ENCODE data around the gene ITSN1. TPM values are rescaled to one million over a fixed set of nuclear protein-coding genes. Genes with fewer than 3 reads are reported as not detected.
"Not testable (repeated sequence)": the region's sequence is repeated elsewhere in the genome, so short reads cannot be mapped to it uniquely, and the experiment has no call there.

The ITSN1 gene
- total RNA-seq, 1 donor from 2014 or later, result 9.8 TPM

DNA sequence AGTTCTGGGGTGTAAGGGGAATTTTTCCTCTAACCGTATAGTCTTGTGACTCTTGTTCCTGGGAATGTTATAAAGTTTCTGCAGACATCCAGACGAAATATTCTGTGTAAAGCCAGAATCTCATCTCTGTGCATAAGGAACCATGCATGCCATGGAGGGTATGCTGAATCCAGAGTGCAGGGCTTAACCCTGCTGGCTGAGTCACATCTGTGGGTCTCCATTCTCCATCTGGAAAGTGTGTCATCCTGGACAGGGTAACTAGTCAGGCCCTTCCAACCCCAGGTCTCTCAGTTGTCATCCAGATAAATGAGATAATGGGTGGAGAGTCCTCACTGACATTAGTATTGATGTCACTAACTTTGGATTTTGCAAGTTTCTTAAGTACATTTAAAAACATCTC, 224.5 kb downstream of the ITSN1 start:
- no peak for ATAC-seq

DNA sequence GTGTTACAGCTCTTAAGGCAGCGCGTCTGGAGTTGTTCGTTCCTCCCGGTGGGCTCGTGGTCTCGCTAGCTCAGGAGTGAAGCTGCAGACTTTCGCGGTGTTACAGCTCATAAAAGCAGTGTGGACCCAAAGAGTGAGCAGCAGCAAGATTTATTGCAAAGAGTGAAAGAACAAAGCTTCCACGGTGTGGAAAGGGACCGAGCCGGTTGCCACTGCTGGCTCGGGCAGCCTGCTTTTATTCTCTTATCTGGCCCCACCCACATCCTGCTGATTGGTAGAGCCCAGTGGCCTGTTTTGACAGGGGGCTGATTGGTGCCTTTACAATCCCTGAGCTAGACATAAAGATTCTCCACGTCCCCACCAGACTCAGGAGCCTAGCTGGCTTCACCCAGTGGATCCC, 225.6 kb downstream of the ITSN1 start:
- ATAC-seq, result not testable (repeated sequence)

DNA sequence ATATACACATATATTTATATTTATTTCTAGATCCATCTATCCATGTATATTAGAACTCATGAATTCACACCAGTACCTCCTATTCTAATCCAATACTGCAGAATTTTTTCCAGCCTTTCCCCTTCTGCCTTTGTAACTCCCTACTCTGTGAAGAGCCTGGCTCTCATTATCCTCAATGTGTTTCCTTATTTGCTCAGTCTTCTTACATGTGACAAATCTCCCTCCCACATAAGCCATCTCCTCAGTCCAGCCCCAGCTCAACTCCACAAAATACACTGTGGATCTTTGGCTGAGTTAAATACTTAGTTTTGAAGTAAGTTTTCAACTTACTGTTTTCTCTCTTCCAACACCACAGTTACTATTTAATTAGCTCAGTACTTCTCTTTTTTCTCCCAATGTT, 227.6 kb downstream of the ITSN1 start:
- no peak for ATAC-seq

DNA sequence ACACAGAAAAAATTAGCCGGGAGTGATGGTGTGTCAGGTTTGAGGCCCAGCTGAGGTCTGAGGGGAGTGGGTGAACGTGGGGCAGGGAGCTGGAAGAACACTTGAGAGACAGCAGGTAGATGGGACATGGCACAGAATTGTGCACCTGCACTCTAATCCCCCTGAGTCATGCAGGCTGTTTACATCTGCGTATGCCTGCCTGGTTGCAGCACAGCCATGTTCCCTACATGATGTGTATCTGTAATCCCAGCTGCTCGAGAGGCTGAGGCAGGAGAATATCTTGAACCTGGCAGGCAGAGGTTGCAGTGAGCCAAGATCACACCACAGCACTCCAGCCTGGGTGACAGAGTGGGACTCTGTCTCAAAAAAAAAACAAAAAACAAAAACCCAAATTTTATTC, 228.5 kb downstream of the ITSN1 start:
- peak; percentile 45 for ATAC-seq

DNA sequence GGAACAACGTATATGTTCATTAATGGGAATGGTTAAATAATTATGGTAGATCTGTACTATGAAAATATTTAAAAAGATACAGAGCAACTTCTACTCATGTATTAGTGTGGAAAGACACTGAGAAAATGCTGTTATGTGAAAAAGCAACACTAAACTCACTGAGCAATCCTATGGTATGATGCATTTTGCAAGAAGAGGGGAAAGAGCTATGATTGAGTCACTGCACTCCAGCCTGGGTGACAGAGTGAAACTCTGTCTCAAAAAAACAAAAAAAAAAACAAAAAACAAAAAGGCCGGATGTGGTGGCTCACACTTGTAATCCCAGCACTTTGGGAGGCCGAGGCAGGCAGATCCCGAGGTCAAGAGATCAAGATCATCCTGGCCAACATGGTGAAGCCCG, 228.9 kb downstream of the ITSN1 start:
- ATAC-seq, result no peak

DNA sequence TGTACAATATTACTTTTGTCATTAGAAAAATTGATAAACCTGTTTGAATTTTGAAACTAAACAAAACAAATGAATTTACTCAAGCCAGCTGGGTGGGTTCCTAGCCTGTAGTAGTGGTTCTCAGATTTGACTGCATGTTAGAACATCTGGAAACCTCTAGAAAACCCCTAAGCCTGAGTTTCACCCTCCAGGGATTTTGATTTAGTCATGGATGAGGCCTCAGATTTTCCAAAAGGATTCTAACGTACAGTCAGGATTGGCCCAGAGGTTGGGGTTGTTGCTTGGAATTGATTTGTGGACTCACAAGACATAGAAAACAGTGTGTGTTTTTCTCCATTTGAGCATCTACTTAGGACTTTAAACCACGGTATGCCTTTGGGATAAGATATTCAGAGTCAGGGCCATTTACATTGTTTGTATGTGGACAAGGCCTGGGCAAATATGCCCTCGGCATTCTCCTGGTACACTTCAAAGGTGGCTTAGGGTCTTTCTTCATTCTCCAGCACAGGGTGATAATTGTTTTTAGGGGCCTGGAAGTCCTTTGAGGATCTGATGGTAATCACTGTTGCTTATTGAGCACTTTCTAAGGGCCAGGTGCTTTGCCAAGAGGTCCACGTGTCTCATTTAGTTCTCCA, 230.7 kb downstream of the ITSN1 start:
- ATAC-seq, result no peak

DNA sequence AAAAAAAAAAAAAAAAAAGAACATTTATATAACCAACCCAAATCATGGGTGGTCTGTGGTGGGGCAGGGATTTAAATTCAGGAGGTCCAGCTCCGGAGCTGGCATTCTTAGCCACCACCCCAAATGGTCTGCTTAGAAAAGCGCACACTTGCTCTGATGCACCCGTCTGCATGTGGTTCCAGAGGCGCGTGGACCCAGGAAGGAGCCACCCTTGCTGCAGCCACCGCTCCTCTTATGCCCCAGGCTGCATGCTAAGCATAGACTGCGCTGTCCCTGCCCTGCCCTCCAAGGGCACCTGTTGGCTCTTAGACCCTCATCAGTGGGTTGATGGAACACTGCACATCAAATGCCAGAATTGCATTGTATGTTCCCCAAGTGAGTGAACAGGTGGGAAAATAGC, 231.9 kb downstream of the ITSN1 start:
- no peak for ATAC-seq

DNA sequence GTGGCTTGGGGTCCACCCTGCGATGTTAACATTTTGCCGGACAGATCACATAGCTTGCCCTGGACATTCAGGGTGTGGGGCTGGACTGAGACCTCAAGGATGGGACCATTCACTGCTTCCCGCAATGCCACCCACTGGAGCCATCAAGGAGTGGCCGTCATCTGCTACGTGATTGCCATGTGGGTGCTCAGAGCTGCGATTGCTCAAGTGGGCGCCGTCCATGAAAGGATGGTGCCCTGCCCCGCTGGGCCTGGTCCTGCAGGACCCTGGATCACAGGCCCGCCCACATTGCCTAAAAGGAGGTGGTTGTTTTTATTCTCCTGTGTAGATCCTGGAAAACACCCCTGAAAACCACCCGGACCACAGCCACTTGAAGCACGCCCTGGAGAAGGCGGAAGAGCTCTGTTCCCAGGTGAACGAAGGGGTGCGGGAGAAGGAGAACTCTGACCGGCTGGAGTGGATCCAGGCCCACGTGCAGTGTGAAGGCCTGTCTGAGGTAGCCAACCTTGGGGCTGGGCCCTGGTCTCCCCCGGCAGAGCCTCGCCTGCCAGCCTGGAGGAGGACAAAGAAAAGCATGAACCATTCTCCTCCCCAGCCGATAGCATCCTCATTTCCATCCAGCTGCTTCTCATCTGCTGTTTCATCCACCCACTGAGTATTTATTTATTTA, 232.9 kb downstream of the ITSN1 start:
- no peak for ATAC-seq

DNA sequence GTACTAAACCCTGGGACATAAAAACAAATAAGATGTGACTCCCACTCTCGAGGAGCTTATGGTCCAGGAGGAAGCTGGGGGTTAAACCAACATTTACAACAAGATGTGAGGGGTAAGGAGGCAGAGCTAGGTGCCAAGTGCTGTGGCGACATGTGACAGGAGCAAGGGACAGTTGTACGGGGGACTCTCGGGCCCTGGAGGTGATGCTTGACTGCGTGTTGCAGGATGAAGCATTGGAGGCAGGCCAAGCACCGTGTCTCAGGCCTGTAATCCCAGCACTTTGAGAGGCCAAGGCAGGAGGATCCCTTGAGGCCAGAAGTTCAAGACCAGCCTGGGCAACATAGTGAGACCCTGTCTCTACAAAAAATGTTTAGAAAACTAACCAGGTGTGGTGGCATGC, 236.5 kb downstream of the ITSN1 start:
- no peak for ATAC-seq

DNA sequence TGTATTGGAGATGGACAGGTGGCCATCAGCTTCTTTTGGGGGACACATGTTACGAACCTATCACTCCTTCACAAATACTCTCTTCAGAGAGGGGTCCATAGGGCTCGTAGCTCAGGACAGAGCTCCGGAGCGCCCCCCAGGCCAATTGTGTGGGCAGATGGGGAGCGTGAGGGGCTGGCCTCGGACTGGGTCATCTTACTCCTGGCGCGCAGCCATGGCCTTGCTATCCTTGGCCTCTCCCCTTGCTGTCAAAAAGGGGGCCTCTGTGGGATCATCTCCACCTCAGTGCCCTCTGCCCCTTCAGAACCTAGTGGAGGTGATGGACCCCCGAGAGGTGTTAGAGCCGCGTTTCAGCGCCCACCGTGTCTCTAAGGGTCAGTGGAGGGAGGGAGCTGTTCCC, 238.3 kb downstream of the ITSN1 start:
- ATAC-seq, result no peak

DNA sequence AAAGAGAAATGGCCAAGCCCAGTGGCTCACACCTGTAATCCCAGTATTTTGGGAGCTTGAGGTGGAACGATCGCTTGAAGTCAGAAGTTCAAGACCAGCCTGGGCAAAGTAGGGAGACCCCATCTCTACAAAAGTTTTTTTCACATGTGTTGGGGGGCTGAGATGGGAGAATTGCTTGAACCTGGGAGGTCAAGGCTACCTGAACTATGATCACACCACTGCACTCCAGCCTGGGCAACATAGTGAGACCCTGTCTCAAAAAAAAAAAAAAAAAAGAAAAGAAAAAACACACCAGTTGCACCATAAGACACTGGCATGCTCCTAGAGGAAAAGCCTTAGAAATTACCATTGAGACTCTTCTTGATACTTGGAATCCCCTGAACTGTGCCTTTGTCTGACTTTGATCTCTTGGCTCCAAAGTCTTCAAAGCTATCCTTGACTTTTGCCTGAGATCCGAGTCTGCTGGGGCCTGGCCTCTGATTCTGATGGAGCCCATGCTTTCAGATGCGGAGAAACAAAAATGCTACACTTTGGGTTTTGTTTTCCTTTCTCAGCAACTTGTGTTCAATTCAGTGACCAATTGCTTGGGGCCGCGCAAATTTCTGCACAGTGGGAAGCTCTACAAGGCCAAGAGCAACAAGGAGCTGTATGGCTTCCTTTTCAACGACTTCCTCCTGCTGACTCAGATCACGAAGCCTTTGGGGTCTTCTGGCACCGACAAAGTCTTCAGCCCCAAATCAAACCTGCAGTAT, 239.6 kb downstream of the ITSN1 start:
- ATAC-seq, result no peak

DNA sequence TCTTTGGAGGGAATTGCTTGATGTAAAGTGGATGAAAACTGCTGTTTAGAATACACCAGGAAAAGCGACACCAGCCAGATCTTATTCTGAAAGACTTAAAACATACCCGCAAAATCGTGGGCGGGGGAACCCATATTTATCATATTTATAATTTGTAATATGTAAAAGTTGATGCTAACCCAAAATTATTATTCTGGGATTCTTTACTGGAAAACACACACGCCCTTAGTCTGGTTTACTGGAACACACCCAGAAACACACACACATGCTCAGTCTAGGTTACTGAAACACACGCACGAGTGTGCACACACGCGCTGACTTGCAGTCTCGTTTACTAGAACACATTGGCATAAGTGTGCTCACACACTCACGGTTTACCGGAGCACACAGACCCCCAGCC, 240.8 kb downstream of the ITSN1 start:
- peak; percentile 6 for ATAC-seq

DNA sequence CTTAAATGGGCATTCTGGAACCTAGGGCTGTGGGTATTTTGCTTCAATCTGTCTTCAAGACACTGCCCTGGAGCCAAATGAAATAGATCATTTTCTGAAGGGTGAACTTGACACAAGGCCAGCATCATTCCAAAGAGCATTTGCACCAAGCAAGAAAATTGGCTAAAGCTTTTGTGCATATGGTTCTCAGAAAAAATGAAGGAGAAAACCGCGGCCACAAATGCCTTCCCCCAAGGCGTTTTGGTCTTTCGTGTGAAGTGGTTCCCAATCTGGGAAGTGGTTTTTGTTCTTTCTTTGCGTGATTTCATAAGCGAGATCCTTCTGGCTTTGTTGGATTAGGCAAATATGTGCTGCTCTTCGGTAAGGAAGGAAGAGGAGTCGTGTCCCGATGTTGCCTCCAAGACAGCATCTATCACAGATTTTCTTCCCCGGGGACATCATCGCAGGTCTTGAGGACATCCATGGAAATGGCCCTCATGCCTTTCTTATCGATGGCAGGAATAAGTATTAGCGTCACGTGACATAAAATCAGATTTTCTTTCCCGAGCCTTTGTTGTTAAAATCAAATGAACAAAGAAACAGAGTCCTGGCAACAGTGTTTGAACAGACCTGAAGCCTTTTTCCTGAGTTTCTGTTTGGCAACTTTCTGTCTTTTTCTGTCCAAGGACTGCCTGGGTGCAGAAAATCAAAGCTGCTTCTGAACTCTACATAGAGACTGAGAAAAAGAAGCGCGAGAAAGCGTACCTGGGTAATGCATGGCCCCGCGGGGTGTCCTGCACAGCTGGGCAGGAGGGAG, 242.3 kb downstream of the ITSN1 start:
- no peak for ATAC-seq

DNA sequence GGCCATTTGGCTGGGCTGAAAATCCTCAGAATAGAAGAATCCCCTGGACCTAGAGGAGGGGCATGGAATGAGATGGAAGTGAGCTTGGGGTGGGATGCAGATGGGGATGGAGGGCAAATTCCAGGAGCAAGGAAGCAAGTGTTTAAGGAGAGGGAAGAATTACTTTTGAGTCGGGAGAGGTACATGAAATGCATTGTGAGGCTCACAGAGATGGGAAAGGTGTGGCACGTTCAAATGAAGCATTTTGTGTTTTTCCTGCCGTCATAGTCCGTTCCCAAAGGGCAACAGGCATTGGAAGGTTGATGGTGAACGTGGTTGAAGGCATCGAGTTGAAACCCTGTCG, 242.8 kb downstream of the ITSN1 start:
- no peak for ATAC-seq

DNA sequence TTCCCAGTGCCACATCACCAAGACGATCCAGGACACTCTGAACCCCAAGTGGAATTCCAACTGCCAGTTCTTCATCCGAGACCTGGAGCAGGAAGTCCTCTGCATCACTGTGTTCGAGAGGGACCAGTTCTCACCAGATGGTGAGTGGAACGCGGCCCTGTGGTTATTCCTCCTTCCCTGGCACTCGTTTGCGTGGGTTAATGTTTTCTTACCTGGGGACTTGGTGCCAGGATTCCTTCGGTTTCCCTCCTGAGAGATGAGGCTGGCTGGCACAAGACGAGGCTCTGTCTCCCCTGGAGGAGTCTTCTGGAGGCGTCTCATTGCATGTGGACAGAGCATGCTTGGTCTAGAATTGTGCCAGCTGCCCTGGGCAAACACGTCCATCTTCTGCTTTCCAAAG, 244.0 kb downstream of the ITSN1 start:
- no peak for ATAC-seq

DNA sequence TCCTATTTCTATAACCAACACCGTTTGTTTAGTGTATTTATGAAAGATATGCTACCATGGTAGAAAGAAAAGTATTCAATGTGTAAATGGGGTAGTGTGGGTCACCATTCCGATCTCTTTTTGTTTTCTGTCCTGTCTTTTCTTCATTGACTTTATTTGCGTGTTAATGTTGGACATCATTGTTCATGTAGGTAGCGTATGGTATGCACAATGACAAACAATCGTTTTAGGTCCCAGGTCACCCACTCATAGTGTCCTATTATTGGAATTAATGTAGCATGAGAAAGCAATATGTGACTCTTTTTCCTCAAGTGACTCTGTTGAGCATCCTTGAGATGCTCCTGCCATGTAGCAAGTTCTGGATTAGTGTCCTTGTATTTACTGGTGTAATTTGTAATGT, 247.9 kb downstream of the ITSN1 start:
- ATAC-seq, result no peak

DNA sequence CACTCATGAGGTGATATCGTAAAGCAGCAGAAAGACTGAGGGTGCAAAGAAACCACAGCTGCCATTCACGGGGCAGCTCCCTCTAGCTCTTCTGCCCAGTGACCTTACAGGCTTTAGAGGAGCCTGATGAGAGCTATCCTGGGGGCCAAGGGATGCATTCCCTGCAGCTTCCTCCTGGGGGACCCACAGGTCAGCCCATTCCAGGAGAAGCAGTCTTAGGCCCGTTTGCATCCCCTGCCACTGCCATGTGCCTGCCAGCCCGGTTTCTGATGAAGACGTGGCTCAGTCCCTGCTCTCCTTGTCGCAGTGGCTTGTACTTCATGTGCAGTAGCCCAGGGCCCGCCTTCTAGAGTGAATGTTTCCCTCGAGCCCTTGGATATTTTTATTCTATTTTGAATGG, 250.6 kb downstream of the ITSN1 start:
- ATAC-seq, result no peak

DNA sequence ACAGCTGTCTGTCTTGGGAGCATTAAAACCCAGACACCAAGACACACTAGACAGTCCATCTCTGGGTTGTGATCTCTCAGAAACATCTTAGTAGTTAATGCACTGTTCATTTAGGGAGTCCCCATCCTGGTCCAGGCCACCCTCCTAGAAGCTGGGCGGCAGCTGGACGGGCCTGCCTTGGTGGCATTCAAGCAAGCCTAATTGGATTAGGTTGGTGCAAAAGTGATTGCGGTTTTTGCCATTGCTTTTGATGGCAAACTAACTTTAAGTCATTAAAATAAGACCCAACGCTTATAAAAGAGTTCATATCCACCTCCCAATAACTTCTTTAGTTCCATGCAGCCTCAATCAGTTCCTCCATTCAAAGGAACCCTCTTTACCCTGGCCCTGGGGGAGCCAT, 251.6 kb downstream of the ITSN1 start:
- no peak for ATAC-seq

DNA sequence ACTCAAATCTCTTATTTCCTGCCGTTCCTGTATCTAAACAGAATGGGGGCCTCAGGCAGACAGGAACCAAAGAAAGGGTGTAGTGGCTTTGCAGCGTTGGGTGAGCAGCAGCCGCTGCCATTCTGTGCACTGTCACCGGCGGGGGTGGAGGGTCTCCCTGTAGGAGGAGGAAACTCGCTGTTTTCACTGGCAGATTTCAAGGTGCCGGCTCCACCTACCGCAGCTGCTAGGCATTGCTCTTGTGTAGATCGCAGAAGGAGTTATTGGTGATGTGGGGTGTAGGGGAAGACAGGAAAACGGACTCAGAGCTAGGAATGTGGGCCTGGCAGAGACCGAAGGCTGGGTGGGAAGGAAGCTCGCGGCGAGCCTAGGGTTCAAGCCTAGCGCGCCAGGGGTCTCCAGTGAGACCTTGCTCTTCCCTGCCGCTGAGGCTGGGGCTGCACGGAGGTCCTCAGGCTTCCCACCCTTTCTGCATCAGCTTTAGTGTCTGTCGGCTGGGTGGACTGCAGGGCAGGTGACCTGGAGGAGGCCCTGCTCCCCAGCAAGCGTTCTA, 252.5 kb downstream of the ITSN1 start:
- peak; percentile 58 for ATAC-seq

DNA sequence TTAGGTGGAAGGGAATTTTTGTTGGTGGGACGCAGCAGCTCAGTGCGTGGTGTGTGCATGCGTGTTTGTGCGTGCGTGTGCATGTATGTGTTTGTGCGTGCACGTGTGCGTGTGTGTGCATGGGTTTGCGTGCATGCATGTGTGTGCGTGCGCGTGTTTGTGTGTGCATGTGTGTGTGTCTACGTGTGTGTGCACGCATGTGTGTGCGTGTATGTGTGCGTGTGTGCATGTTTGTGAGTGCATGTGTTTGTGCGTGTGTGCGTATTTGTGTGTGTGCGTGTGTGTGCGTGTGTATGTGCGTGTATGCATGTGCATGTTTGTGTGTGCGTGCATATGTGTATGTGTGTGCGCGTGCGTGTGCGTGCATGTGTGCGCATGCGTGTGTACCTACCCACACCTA, 253.1 kb downstream of the ITSN1 start:
- ATAC-seq, result no peak

DNA sequence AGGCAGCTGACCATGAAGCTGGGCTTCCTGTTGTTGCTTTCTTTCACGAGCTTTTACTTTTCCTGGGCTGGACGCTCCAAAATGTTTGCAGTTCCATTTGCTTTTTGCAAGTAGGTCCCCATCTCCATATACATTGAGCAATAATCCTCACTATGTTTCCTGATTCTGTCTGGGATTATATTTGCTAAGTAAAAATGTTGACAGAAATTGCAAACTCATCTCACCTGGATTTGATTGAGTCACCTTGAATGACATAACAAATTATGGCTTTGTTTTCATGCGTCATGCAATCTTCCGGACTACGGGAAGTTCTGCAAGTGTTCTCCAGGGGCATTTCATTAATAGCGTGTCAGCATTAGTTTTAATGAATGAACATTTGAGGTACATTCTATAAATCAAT, 254.4 kb downstream of the ITSN1 start:
- no peak for ATAC-seq

DNA sequence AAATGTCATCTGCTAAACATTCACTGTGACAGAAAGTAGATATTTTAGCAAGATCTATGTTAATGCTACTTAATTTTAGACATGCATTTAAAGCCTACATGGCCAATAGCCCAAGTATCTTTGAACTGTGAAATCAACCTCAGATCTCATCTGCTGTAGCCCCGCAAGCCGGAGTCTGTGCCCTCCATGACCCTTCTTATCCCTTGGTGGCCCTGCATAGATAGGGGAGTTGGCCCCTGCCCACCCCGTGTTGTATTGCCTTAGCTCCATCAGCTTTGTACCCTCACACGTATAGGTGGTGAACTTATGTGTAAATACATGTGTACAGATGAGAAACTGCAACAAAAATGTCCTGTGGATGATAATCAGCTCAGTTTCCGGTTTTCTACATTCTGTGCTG, 254.8 kb downstream of the ITSN1 start:
- ATAC-seq, result no peak

DNA sequence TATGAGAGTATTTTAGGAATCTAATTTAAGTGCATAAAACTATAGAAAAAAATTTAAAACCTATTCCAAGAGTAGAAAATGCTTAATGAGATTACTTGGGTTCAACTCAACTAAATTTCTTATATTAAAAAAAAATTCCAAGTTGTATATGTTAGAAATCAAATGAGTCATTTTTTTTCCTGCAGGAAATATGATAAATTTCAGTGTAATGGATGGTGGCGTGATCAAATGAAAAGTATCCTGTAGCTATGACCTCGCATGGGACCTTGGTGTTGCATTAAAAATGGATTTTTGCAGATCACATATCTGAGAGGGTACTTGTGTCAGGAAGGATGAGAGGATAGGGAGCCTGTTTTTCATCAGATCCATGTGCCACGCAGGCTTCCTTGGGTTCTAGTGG, 255.4 kb downstream of the ITSN1 start:
- ATAC-seq, result no peak
